HG03469 (cell line): ENCODE results near the gene IFI44.

Source experiments
- ATAC-seq: cut with Tn5 transposase; IDR thresholded peaks from one replicate; pipeline ENCODE4 v1.9.1; 2021; ENCODE audit warnings: mild to moderate bottlenecking, moderate library complexity, moderate number of reproducible peaks; ENCODE audit not compliant: unreplicated experiment

The IFI44 gene

DNA sequence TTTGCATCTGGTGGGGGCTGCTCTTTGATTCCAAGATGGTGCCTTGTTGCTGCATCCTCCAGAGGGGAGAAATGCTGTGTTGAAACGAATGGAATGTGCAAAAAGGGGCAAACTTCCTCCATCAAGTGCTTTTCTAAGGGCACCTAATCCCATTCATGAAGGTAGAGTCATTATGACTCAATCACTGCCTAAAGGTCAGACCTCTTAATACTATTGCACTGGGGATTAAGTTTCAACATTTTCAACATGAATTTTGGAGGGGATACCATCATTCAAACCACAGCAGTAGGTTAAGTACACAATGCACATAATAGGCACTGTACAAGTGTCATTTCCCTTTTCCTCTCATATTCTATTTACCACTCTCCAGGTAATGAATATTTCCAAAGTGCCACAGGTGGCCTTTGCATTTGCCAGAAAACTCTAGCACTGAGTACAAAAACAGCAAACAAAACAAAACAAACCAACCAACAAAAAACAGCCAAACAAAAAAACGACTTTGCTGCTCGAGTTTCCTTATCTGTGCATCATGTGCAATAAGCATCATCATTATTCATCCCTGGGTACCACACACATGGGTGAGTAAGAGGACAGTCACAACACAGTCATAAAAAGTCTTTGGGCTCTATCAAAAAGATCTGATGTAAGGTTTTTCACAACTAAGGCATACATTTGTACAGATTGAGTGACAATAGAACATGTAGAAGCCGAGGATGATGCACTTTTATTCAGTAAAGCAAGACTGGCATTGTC lies 42.5 kb downstream of the IFI44 start:
- ATAC-seq: no peak

DNA sequence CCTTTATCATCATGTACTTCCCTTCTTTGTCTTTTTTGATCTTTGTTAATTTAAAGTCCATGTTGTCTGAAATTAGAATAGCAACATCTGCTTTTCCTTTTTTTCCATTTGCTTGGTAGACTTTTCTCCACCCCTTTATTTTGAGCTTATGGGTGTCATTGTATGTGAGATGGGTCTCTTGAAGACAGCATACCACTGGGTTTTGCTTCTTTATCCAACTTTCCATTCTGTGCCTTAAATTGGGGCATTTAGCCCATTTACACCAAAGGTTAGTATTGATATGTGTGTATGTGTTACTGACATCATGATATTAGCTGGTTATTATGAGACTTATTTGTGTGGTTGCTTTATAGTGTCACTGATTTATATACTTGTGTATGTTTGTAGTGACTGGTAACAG lies 50.2 kb downstream of the IFI44 start:
- no peak for ATAC-seq

- no peak for ATAC-seq
These were observed 52.8 kb downstream of the IFI44 start for GRCh38 chr1:78702426-78702825.

- ATAC-seq: no peak
These were observed 54.2 kb downstream of the IFI44 start for GRCh38 chr1:78703806-78704205.

- ATAC-seq: no peak
These were observed 62.9 kb downstream of the IFI44 start for GRCh38 chr1:78712467-78713051.

DNA sequence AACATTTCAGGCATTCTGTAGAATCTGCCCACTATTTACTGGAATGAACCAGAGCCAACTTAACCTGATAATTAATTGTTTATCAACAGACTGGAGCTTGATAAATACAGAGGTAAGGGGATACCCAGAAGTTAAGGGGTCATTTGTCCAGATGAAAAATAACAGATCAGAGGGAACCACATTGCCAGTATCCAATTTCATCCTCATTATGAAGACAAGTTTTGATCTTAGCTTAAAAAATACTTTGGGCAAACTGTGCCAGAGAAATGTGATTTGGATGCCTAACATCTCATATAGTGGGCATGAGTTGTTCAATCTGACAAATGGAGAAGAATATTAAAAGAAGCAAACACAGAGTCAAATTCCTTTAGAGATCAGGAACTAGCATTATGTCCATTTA lies 63.7 kb downstream of the IFI44 start:
- no peak for ATAC-seq
